Motor neuron (in vitro differentiated cells): ENCODE results near the gene GSTP1. TPM values are rescaled to one million over a fixed set of nuclear protein-coding genes. Genes with fewer than 3 reads are reported as not detected.

ENCODE experiments used
- ATAC-seq, 8 experiments: fragments of 200-7000 bp; cut with Tn5 transposase; replicated peaks in 6 of 8; 2 replicates each; pipeline ENCODE4 v1.8.0; 2021; ENCODE audit warnings: mild to moderate bottlenecking in 8 of 8, moderate library complexity in 8 of 8
- H3K27ac ChIP-seq, 2 donors: fragments of 250-450 bp; sonication (Bioruptor Pico); 2 replicates each; pipeline ENCODE4 v1.9.0; 2021; ENCODE audit warnings: antibody characterized with exemption in 2 of 2, mild to moderate bottlenecking in 2 of 2, moderate library complexity in 1 of 2
- H3K4me1 ChIP-seq, 2 donors: fragments of 250-450 bp; sonication (Bioruptor Pico); replicated peaks in 1 of 2; 2 replicates each; pipeline ENCODE4 v1.6.1; 2021; ENCODE audit warnings: antibody characterized with exemption in 2 of 2, mild to moderate bottlenecking in 2 of 2, moderate library complexity in 1 of 2
- H3K4me3 ChIP-seq, 5 donors: fragments of 250-450 bp; sonication (Bioruptor Pico); 2 replicates each; pipeline ENCODE4 v1.9.0; 2021; ENCODE audit warnings: antibody characterized with exemption in 5 of 5, mild to moderate bottlenecking in 5 of 5, moderate library complexity in 4 of 5
- WGBS, 10 experiments: fragments of 450-650 bp; shearing (Covaris generic); methylation state at CpG; one replicate each; pipeline ENCODE4 v1.0.0; 2022; 5-methylcytosine and 5-hydroxymethylcytosine counted together
- in situ Hi-C, 9 experiments: fragments of 400-800 bp; cut with MboI; loops; one replicate each; pipeline ENCODE4 v1.15.0; 2021; ENCODE audit warnings: low sequenced_read_pairs in 9 of 9, low pct_unique_long_range_greater_than_20kb in 2 of 9; ENCODE audit not compliant: unreplicated experiment in 9 of 9
- total RNA-seq, 8 experiments: library from RNA; unstranded; fragments of 300-600 nt; gene quantifications; 2 replicates each; pipeline versions ENCODE4 v1.2.3 to v1.2.4, GENCODE V29; 2022

The GSTP1 gene
- 1,000 to 10,000 TPM in 2 of 8 experiments, 100 to 1,000 TPM in 6; 462 to 1,848 (median 788) TPM for total RNA-seq

GRCh38 chr11:67583247-67584204, at the start of gene GSTP1:
Gene GSTP1, plus strand, starts transcription at chr11:67583812. Its CDS starts 32 bp downstream, at chr11:67583844.
- 4 to 43% (median 17%) methylated on average over 3 to 18 of the region's 81 CpGs; no CpG with 5 or more reads in 3 of the 10 experiments for WGBS, 10 experiments
- Histone ChIP-seq H3K4me3 (peak within 1 kb of the TSS; percentile 44 to 70 (median 60)), H3K27ac (peak within 1 kb of the TSS; percentile 71 to 88), H3K4me1 (peaks cover 28 to 34% of the 10 kb centered on the region in 2 donors)
- ATAC-seq = peak; percentile 84 to 96 (median 94)
- in situ Hi-C loops = no loop called here

GRCh38 chr11:67534070-67534679, 49.4 kb upstream of the GSTP1 start:
- Histone ChIP-seq H3K27ac (no peak overlapping the region), H3K4me1 (no peaks in the 10 kb centered on the region), H3K4me3 (no peak overlapping the region)
- in situ Hi-C loops = no loop called here
- 0 to 20% (median 11%) methylated on average over 3 to 4 of the region's 4 CpGs for WGBS, 10 experiments
- no peak for ATAC-seq

GRCh38 chr11:67535561-67535960, 48.1 kb upstream of the GSTP1 start:
- in situ Hi-C loops = no loop called here
- WGBS, 10 experiments = 13 to 62% (median 29%) methylated on average over 1 of the region's 1 CpG; no CpG with 5 or more reads in 5 of the 10 experiments
- no peak overlapping the region for H3K27ac ChIP-seq
- no peak overlapping the region for H3K4me3 ChIP-seq
- no peak for ATAC-seq
- no peaks in the 10 kb centered on the region for H3K4me1 ChIP-seq

GRCh38 chr11:67538306-67538705, 45.3 kb upstream of the GSTP1 start:
- ATAC-seq = no peak
- Histone ChIP-seq H3K4me3 (no peak overlapping the region), H3K27ac (no peak overlapping the region), H3K4me1 (no peaks in the 10 kb centered on the region)
- in situ Hi-C loops = no loop called here
- 36 to 90% (median 68%) methylated on average over 1 to 6 of the region's 6 CpGs; no CpG with 5 or more reads in 1 of the 10 experiments for WGBS, 10 experiments

GRCh38 chr11:67538823-67539505, 44.6 kb upstream of the GSTP1 start:
- H3K4me1 ChIP-seq = no peaks in the 10 kb centered on the region
- ATAC-seq = no peak
- in situ Hi-C loops = no loop called here
- no peak overlapping the region for H3K4me3 ChIP-seq
- WGBS, 10 experiments = 52 to 87% (median 80%) methylated on average over 1 to 6 of the region's 10 CpGs; no CpG with 5 or more reads in 4 of the 10 experiments
- H3K27ac ChIP-seq = no peak overlapping the region

GRCh38 chr11:67539550-67539949, 44.1 kb upstream of the GSTP1 start:
- in situ Hi-C loops = no loop called here
- ATAC-seq = peak in 3 of 8 experiments; percentile 75 to 94 (median 81)
- H3K4me3 ChIP-seq = no peak overlapping the region
- H3K27ac ChIP-seq = no peak overlapping the region
- no peaks in the 10 kb centered on the region for H3K4me1 ChIP-seq
- 37 to 100% (median 83%) methylated on average over 1 to 4 of the region's 4 CpGs; no CpG with 5 or more reads in 5 of the 10 experiments for WGBS, 10 experiments

- H3K27ac ChIP-seq = no peak overlapping the region
- no peak for ATAC-seq
- 33 to 91% (median 60%) methylated on average over 1 to 4 of the region's 6 CpGs; no CpG with 5 or more reads in 7 of the 10 experiments for WGBS, 10 experiments
- no peak overlapping the region for H3K4me3 ChIP-seq
- in situ Hi-C loops = no loop called here
- no peaks in the 10 kb centered on the region for H3K4me1 ChIP-seq
Measured at GRCh38 chr11:67541198-67541597, 42.4 kb upstream of the GSTP1 start.

- no peak overlapping the region for H3K4me3 ChIP-seq
- no peaks in the 10 kb centered on the region for H3K4me1 ChIP-seq
- in situ Hi-C loops = no loop called here
- WGBS, 10 experiments = 0 to 80% (median 60%) methylated on average over 1 to 2 of the region's 3 CpGs; no CpG with 5 or more reads in 3 of the 10 experiments
- no peak overlapping the region for H3K27ac ChIP-seq
- ATAC-seq = no peak
Measured at GRCh38 chr11:67542169-67542568, 41.4 kb upstream of the GSTP1 start.

- Histone ChIP-seq H3K4me3 (no peak overlapping the region), H3K4me1 (no peaks in the 10 kb centered on the region), H3K27ac (no peak overlapping the region)
- 19 to 90% (median 72%) methylated on average over 1 to 5 of the region's 7 CpGs; no CpG with 5 or more reads in 3 of the 10 experiments for WGBS, 10 experiments
- ATAC-seq = no peak
- in situ Hi-C loops = no loop called here
Measured at GRCh38 chr11:67542971-67543370, 40.6 kb upstream of the GSTP1 start.

GRCh38 chr11:67543585-67543984, 40.0 kb upstream of the GSTP1 start:
- Histone ChIP-seq H3K4me1 (no peaks in the 10 kb centered on the region), H3K4me3 (no peak overlapping the region), H3K27ac (no peak overlapping the region)
- in situ Hi-C loops = no loop called here
- no peak for ATAC-seq
- 60 to 83% (median 80%) methylated on average over 1 of the region's 2 CpGs; no CpG with 5 or more reads in 7 of the 10 experiments for WGBS, 10 experiments

GRCh38 chr11:67544616-67545242, 38.9 kb upstream of the GSTP1 start:
- peak in 2 of 8 experiments; percentile 47 to 87 for ATAC-seq

GRCh38 chr11:67545280-67545679, 38.3 kb upstream of the GSTP1 start:
- Histone ChIP-seq H3K4me3 (no peak overlapping the region), H3K4me1 (no peaks in the 10 kb centered on the region), H3K27ac (no peak overlapping the region)
- ATAC-seq = peak in 2 of 8 experiments; percentile 52 to 85
- in situ Hi-C loops = no loop called here
- 33 to 69% (median 66%) methylated on average over 3 to 4 of the region's 8 CpGs; no CpG with 5 or more reads in 7 of the 10 experiments for WGBS, 10 experiments

More at GRCh38 chr11:67544616-67545242, 38.9 kb upstream of the GSTP1 start:
- in situ Hi-C loops = no loop called here
- WGBS, 10 experiments = 58 to 93% (median 76%) methylated on average over 1 to 7 of the region's 10 CpGs; no CpG with 5 or more reads in 2 of the 10 experiments
- H3K4me1 ChIP-seq = no peaks in the 10 kb centered on the region
- no peak overlapping the region for H3K4me3 ChIP-seq
- no peak overlapping the region for H3K27ac ChIP-seq
